Ectodermal cell (in vitro differentiated cells): ENCODE data around the gene AGBL4.

Experiments used
- H3K27ac ChIP-seq: 2 replicates; pipeline ENCODE4 v1.7.0; 2013; ENCODE audit warnings: mild to moderate bottlenecking, low read depth, low read length; ENCODE audit not compliant: insufficient read depth, poor library complexity, severe bottlenecking
- H3K27me3 ChIP-seq: 2 replicates; pipeline ENCODE4 v1.7.0; 2013; ENCODE audit warnings: mild to moderate bottlenecking, low read length; ENCODE audit not compliant: insufficient read depth, control insufficient read depth, poor library complexity, severe bottlenecking
- H3K36me3 ChIP-seq: one replicate; pipeline ENCODE4 v1.7.0; 2013; ENCODE audit warnings: low read length; ENCODE audit not compliant: control insufficient read depth, insufficient read depth
- H3K4me1 ChIP-seq: one replicate; pipeline ENCODE4 v1.7.0; 2013; ENCODE audit warnings: low read length; ENCODE audit not compliant: control insufficient read depth, insufficient read depth
- H3K4me3 ChIP-seq: 2 replicates; pipeline ENCODE4 v1.7.0; 2013; ENCODE audit warnings: low read depth, low read length, control low read depth; ENCODE audit not compliant: insufficient read depth
- H3K9me3 ChIP-seq: 2 replicates; pipeline ENCODE4 v1.7.0; 2013; ENCODE audit warnings: mild to moderate bottlenecking, low read length, moderate library complexity; ENCODE audit not compliant: control insufficient read depth
- WGBS, 2 experiments: methylation state at CpG; one replicate each; pipeline ENCODE4 v1.1.7; 2013; ENCODE audit warnings: missing lambda C conversion rate in 2 of 2; 5-methylcytosine and 5-hydroxymethylcytosine counted together

The AGBL4 gene

GRCh38 chr1:48718116-48718630 is 1305.6 kb downstream of the AGBL4 start:
- H3K27ac ChIP-seq, result no peak overlapping the region
- H3K27me3 ChIP-seq, result no peaks in the 10 kb centered on the region
- H3K36me3 ChIP-seq, result no peaks in the 10 kb centered on the region
- H3K4me3 ChIP-seq, result no peak overlapping the region
- H3K4me1 ChIP-seq, result no peaks in the 10 kb centered on the region
- no peaks in the 10 kb centered on the region for H3K9me3 ChIP-seq

GRCh38 chr1:48717082-48717481 is 1306.7 kb downstream of the AGBL4 start:
- Histone ChIP-seq H3K9me3 (no peaks in the 10 kb centered on the region), H3K27me3 (no peaks in the 10 kb centered on the region), H3K36me3 (no peaks in the 10 kb centered on the region), H3K27ac (no peak overlapping the region), H3K4me1 (no peaks in the 10 kb centered on the region), H3K4me3 (no peak overlapping the region)
- WGBS, 2 experiments, result 92 to 94% methylated on average over 1 of the region's 1 CpG

GRCh38 chr1:48715921-48716320 is 1307.8 kb downstream of the AGBL4 start:
- WGBS, 2 experiments, result 91 to 94% methylated on average over 5 of the region's 5 CpGs

GRCh38 chr1:48710915-48711314 is 1312.8 kb downstream of the AGBL4 start:
- Histone ChIP-seq H3K36me3 (no peaks in the 10 kb centered on the region), H3K4me1 (no peaks in the 10 kb centered on the region), H3K27me3 (no peaks in the 10 kb centered on the region), H3K27ac (no peak overlapping the region), H3K4me3 (no peak overlapping the region), H3K9me3 (no peaks in the 10 kb centered on the region)
- 86 to 92% methylated on average over 2 of the region's 2 CpGs for WGBS, 2 experiments

More at GRCh38 chr1:48715921-48716320, 1307.8 kb downstream of the AGBL4 start:
- Histone ChIP-seq H3K27me3 (no peaks in the 10 kb centered on the region), H3K36me3 (no peaks in the 10 kb centered on the region), H3K9me3 (no peaks in the 10 kb centered on the region), H3K4me1 (no peaks in the 10 kb centered on the region), H3K27ac (no peak overlapping the region), H3K4me3 (no peak overlapping the region)

- WGBS, 2 experiments, result 46 to 52% methylated on average over 2 of the region's 2 CpGs
- Histone ChIP-seq H3K27me3 (no peaks in the 10 kb centered on the region), H3K9me3 (no peaks in the 10 kb centered on the region), H3K27ac (no peak overlapping the region), H3K36me3 (no peaks in the 10 kb centered on the region), H3K4me3 (no peak overlapping the region), H3K4me1 (no peaks in the 10 kb centered on the region)
Measured at GRCh38 chr1:48710318-48710717, 1313.4 kb downstream of the AGBL4 start.

GRCh38 chr1:48704736-48705135 is 1319.0 kb downstream of the AGBL4 start:
- H3K27ac ChIP-seq, result no peak overlapping the region
- H3K9me3 ChIP-seq, result no peaks in the 10 kb centered on the region
- H3K36me3 ChIP-seq, result no peaks in the 10 kb centered on the region
- WGBS, 2 experiments, result 93 to 95% methylated on average over 5 to 6 of the region's 6 CpGs
- H3K27me3 ChIP-seq, result no peaks in the 10 kb centered on the region
- H3K4me3 ChIP-seq, result no peak overlapping the region
- H3K4me1 ChIP-seq, result no peaks in the 10 kb centered on the region

- Histone ChIP-seq H3K36me3 (no peaks in the 10 kb centered on the region), H3K27ac (no peak overlapping the region), H3K4me3 (no peak overlapping the region), H3K4me1 (no peaks in the 10 kb centered on the region), H3K9me3 (no peaks in the 10 kb centered on the region), H3K27me3 (no peaks in the 10 kb centered on the region)
- 94 to 100% methylated on average over 1 to 2 of the region's 2 CpGs for WGBS, 2 experiments
Measured at GRCh38 chr1:48701445-48701844, 1322.3 kb downstream of the AGBL4 start.

GRCh38 chr1:48697066-48697707 is 1326.6 kb downstream of the AGBL4 start:
- H3K36me3 ChIP-seq, result no peaks in the 10 kb centered on the region
- H3K9me3 ChIP-seq, result no peaks in the 10 kb centered on the region
- no peaks in the 10 kb centered on the region for H3K27me3 ChIP-seq
- H3K4me3 ChIP-seq, result no peak overlapping the region
- no peak overlapping the region for H3K27ac ChIP-seq
- 40 to 46% methylated on average over 5 of the region's 5 CpGs for WGBS, 2 experiments
- no peaks in the 10 kb centered on the region for H3K4me1 ChIP-seq

- Histone ChIP-seq H3K27me3 (no peaks in the 10 kb centered on the region), H3K4me3 (no peak overlapping the region), H3K4me1 (no peaks in the 10 kb centered on the region), H3K36me3 (no peaks in the 10 kb centered on the region), H3K27ac (no peak overlapping the region), H3K9me3 (no peaks in the 10 kb centered on the region)
- 89 to 93% methylated on average over 2 of the region's 2 CpGs for WGBS, 2 experiments
Measured at GRCh38 chr1:48695161-48695560, 1328.6 kb downstream of the AGBL4 start.

GRCh38 chr1:48693674-48694320 is 1330.0 kb downstream of the AGBL4 start:
- Histone ChIP-seq H3K27me3 (no peaks in the 10 kb centered on the region), H3K4me3 (no peak overlapping the region), H3K36me3 (no peaks in the 10 kb centered on the region), H3K27ac (no peak overlapping the region), H3K9me3 (no peaks in the 10 kb centered on the region), H3K4me1 (no peaks in the 10 kb centered on the region)
- WGBS, 2 experiments, result 84 to 85% methylated on average over 11 to 12 of the region's 12 CpGs
